Adrenal gland (tissue), 12 donors: Measurements from ENCODE around the gene TMEM141. TPM values are rescaled to one million over a fixed set of nuclear protein-coding genes. Genes with fewer than 3 reads are reported as not detected.
"Not testable (repeated sequence)": the region's sequence is repeated elsewhere in the genome, so short reads cannot be mapped to it uniquely, and the experiment has no call there.

Experiments used
- DNase-seq, 7 donors: peaks; one replicate each; pipeline ENCODE4 v3.0.0-alpha.2; 2019 to 2020
- H3K27ac ChIP-seq, 5 donors: fragments of 200-600 bp; sonication (generic) in 4 of 5; 1 replicate in 3 of 5; 2 replicates in 2 of 5; pipeline versions ENCODE4 v1.5.1 to v1.8.0; 2016 to 2020; ENCODE audit warnings: mild to moderate bottlenecking in 1 of 5
- H3K27me3 ChIP-seq: fragments of 200-600 bp; 2 replicates; pipeline ENCODE4 v1.8.0; 2021
- H3K36me3 ChIP-seq, 2 donors: fragments of 200-600 bp; replicated peaks in 1 of 2; 1 replicate in 1 of 2; 2 replicates in 1 of 2; pipeline versions ENCODE4 v1.5.1 to v1.8.0; 2018 to 2022
- H3K4me1 ChIP-seq, 2 donors: fragments of 200-600 bp; replicated peaks in 1 of 2; 1 replicate in 1 of 2; 2 replicates in 1 of 2; pipeline versions ENCODE4 v1.5.1 to v1.8.0; 2018 to 2021
- H3K4me3 ChIP-seq, 4 donors: fragments of 200-600 bp; sonication (generic) in 3 of 4; one replicate each; pipeline ENCODE4 v1.5.1; 2016 to 2018
- H3K9me3 ChIP-seq, 3 donors: fragments of 200-600 bp; sonication (generic) in 1 of 3; replicated peaks in 1 of 3; 1 replicate in 2 of 3; 2 replicates in 1 of 3; pipeline versions ENCODE4 v1.5.1 to v1.8.0; 2016 to 2021
- POLR2A ChIP-seq, 2 donors: fragments of 450-650 bp; IDR thresholded peaks; one replicate each; pipeline ENCODE4 v1.6.1; 2017; ENCODE audit warnings: antibody characterized with exemption in 2 of 2, mild to moderate bottlenecking in 2 of 2, moderate library complexity in 1 of 2
- WGBS, 4 donors: extraction: QIAGEN DNeasy Blood & Tissue Kit in 2 of 4; methylation state at CpG; one replicate each; pipeline versions ENCODE4 v1.1.5 to v1.1.7; 2013 to 2017; 5-methylcytosine and 5-hydroxymethylcytosine counted together
- intact Hi-C, 2 donors: fragments of 100-400 bp; cut with DNase I; formaldehyde crosslinking; loops; one replicate each; pipeline versions ENCODE4 v1.14.1 to v1.15.0; 2022 to 2023
- polyA plus RNA-seq, 3 donors: library from polyadenylated mRNA; stranded (reverse); fragments of 200-250 nt in 2 of 3; fragments of 350-450 nt in 1 of 3; fragmentation: Illumina TruSeq in 1 of 3; extraction: RNeasy Lipid Tissue Mini Kit (QIAGEN cat#74804) in 1 of 3; gene quantifications; one replicate each; pipeline ENCODE4 v1.2.3, GENCODE V29; 2013 to 2014
- total RNA-seq, 9 donors: library from RNA; depleted of rRNA in 4 of 9; stranded (reverse); fragments of >200 nt in 4 of 9; fragments of 120-200 nt in 1 of 9; fragmentation: NEBNext Ultra II Directional in 1 of 9; extraction: Animal tissue kit (Norgen Biotek cat#: 25700) in 1 of 9; gene quantifications; one replicate each; pipeline versions ENCODE4 v1.1.0 to v1.2.4, GENCODE V29; 2013 to 2023
- TF ChIP-seq, protein P1 (sequence below), 6 experiments: fragments of 450-650 bp in 4 of 6; fragments of 200-600 bp in 2 of 6; sonication (generic) in 1 of 6; IDR thresholded peaks; 1 replicate in 5 of 6; 2 replicates in 1 of 6; pipeline versions ENCODE4 v1.5.1 to v1.8.0; 2016 to 2021; ENCODE audit warnings: antibody characterized with exemption in 6 of 6, mild to moderate bottlenecking in 2 of 6, moderate library complexity in 1 of 6
- donor health status: healthy with polysubstance abuse.
- donor health status: Bipolar disorder and iron deficiency.
- donor health status: DM: yes; HTN: yes; CAD: no.
- donor health status: DM: no; HTN: no; CAD: no.
- donor health status: DM: no; HTN: no; CAD: no.
- donor health status: DM: yes; HTN: yes; CAD: no.

The TMEM141 gene
- total and polyA plus RNA-seq, 12 donors = 31.3 to 94.8 (median 58.9) TPM

DNA sequence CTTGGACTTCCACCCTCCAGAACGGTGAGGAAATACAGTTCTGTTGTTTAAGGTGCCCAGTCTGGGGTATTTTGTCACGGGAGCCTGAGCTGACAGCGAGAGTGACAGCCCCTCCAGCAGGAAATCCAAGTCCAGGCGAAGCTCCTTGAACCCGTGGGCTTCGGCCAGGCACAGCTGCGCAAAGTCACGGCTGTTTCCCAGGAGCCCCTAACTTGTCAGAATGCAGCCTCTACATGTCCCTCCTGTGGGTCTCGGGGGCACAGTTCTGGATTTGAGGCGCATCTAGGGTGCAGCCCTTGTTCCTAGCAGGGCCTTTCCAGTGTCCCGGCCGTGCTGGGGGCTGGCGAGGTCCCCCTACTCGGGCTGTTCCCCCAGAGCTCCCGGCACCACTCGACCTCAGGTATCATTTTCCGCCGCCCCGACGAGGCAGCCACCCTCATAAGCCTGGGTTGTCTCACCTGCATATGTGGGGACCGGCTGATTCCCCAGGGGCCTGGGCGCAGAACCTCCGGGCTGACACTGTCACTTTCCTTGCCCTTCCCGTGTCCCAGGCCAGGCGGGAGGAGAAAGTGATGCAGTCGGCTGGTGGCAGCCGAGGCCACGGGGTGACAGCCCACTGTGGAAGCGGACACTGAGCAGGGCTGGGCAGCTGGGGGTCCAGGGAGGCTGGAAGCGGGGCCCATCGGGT, 37.6 kb upstream of the TMEM141 start:
- WGBS, 4 donors = 87 to 92% (median 89%) methylated on average over 3 to 31 of the region's 31 CpGs
- peaks cover 5 to 8% of the 10 kb centered on the region in 2 donors for H3K4me1 ChIP-seq
- H3K27ac ChIP-seq = no peak overlapping the region
- TF ChIP-seq POLR2A (IDR thresholded peaks at IDR 0.05) = no peak
- no peak for DNase-seq
- no peaks in the 10 kb centered on the region for H3K36me3 ChIP-seq
- no peak overlapping the region for H3K4me3 ChIP-seq
- no peaks in the 10 kb centered on the region for H3K9me3 ChIP-seq
- intact Hi-C loops = no loop called here
- no peaks in the 10 kb centered on the region for H3K27me3 ChIP-seq

DNA sequence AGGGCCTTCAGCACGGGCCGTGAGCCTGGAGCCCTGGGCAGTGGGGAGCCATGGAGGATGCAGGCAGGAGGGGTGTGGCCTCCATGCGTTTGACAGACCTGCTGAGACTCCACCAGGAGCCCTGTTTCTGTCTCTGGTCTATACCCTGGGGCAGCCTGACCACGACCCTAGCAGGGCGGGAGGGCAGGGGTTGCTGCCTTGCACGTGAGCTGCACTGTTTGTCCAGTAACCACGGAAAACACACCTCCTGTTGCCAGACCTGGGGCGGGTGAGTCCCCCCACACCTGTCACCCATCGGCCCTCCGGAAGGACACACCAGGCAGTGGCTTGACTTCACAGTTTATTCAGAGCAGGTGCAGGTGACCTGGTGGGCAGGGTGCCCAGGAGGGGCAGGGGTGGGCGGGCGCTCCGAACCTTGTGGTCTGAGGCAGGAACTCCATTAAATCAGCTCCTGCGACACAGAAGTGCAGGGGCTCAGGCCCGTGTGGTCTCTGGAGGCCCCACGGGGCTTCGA, 37.0 kb upstream of the TMEM141 start:
- 71 to 80% (median 76%) methylated on average over 10 to 17 of the region's 17 CpGs for WGBS, 4 donors
- H3K9me3 ChIP-seq = no peaks in the 10 kb centered on the region
- no peak for DNase-seq
- no peak overlapping the region for H3K27ac ChIP-seq
- H3K4me3 ChIP-seq = no peak overlapping the region
- TF ChIP-seq, protein P1, sequence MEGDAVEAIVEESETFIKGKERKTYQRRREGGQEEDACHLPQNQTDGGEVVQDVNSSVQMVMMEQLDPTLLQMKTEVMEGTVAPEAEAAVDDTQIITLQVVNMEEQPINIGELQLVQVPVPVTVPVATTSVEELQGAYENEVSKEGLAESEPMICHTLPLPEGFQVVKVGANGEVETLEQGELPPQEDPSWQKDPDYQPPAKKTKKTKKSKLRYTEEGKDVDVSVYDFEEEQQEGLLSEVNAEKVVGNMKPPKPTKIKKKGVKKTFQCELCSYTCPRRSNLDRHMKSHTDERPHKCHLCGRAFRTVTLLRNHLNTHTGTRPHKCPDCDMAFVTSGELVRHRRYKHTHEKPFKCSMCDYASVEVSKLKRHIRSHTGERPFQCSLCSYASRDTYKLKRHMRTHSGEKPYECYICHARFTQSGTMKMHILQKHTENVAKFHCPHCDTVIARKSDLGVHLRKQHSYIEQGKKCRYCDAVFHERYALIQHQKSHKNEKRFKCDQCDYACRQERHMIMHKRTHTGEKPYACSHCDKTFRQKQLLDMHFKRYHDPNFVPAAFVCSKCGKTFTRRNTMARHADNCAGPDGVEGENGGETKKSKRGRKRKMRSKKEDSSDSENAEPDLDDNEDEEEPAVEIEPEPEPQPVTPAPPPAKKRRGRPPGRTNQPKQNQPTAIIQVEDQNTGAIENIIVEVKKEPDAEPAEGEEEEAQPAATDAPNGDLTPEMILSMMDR (IDR thresholded peaks at IDR 0.05) = no peak
- TF ChIP-seq POLR2A (IDR thresholded peaks at IDR 0.05) = no peak
- H3K27me3 ChIP-seq = no peaks in the 10 kb centered on the region
- intact Hi-C loops = no loop called here
- no peaks in the 10 kb centered on the region for H3K36me3 ChIP-seq
- peaks cover 1 to 2% of the 10 kb centered on the region in 2 donors for H3K4me1 ChIP-seq

DNA sequence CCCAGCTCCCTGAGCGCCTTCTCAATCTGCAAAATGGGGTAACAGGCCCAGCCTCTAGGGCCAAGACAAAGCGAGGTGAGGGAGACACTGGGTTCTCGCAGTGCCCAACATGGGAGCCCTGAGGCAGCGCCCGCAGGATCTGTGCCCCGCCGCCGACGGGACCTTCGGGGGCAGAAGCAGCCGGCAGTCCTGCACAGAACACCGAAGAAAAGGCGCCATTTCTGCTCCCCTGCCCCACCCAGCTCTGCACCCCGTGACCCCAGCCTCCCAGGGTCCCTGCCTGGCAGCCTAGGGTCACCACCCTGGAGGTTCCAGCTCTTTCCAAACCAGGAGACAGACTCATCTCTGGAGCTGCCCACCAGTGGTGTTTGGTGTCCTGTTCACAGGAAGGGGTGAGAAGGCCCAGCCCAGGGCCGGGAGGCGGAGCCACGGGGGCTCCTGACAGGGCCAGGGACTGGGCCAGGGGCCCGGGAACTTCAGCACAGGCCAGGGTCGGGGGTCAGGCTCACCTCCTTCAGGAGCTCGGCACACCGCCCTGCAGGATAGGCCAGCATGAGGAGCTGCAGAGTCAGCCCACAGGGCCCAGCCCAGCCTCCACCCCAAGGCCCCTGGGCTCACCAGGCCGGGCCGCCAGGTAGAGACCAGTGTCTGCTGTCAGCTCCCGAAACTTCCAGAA, 36.4 kb upstream of the TMEM141 start:
- no peak overlapping the region for H3K27ac ChIP-seq
- DNase-seq = no peak
- no peaks in the 10 kb centered on the region for H3K36me3 ChIP-seq
- H3K4me1 ChIP-seq = no peaks in the 10 kb centered on the region
- 79 to 96% (median 86%) methylated on average over 7 to 24 of the region's 24 CpGs for WGBS, 4 donors
- no peaks in the 10 kb centered on the region for H3K27me3 ChIP-seq
- TF ChIP-seq, protein P1 (IDR thresholded peaks at IDR 0.05) = no peak
- TF ChIP-seq POLR2A (IDR thresholded peaks at IDR 0.05) = no peak
- intact Hi-C loops = no loop called here
- H3K4me3 ChIP-seq = no peak overlapping the region
- no peaks in the 10 kb centered on the region for H3K9me3 ChIP-seq

DNA sequence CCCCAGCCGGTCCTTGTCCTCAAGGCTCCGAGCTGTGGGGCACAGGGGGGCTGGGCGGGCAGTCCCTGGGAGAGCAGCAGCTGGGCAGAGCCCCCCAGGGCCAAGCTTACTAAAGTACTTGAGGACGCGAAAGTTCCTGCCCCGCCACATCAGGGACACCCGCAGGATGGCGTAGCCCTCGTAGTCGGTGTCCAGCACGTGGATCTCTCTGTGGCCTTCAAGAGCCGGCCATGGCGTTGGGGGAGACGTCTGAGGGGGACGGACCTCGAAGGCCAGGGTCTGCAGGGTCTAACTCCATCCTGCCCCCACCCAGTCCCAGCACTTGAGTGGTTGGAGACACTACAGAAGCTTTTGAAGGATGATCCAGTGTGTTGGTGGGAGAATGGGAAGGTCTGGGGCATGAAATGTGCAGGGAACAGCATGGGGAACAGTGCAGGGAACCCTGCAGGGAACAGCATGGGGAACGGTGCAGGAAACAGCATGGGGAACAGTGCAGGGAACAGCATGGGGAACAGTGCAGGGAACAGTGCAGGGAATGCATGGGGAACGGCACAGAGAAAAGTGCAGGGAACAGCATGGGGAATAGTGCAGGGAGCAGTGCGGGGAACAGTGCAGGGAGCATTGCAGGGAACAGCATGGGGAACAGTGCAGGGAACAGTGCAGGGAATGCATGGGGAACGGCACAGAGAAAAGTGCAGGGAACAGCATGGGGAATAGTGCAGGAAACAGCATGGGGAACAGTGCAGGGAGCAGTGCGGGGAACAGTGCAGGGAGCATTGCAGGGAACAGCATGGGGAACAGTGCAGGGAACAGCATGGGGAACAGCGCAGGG, 35.6 kb upstream of the TMEM141 start:
- H3K36me3 ChIP-seq, H3K27me3 ChIP-seq, H3K4me1 ChIP-seq, intact Hi-C loops, H3K4me3 ChIP-seq, DNase-seq, H3K9me3 ChIP-seq, H3K27ac ChIP-seq: not testable (repeated sequence)
- 79 to 92% (median 87%) methylated on average over 10 to 22 of the region's 22 CpGs for WGBS, 4 donors

DNA sequence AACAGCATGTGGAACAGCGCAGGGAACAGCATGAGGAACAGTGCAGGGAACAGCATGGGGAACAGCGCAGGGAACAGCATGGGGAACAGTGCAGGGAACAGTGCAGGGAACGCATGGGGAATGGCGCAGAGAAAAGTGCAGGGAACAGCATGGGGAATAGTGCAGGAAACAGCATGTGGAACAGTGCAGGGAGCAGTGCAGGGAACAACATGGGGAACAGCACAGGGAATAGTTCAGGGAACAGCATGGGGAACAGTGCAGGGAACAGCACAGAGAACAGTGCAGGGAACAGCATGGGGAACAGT, 35.1 kb upstream of the TMEM141 start:
- Histone ChIP-seq H3K4me1 (no peaks in the 10 kb centered on the region), H3K27ac (no peak overlapping the region), H3K27me3 (no peaks in the 10 kb centered on the region), H3K36me3 (no peaks in the 10 kb centered on the region), H3K4me3 (no peak overlapping the region), H3K9me3 (no peaks in the 10 kb centered on the region)
- no peak for DNase-seq
- TF ChIP-seq, protein P1 (IDR thresholded peaks at IDR 0.05) = no peak
- TF ChIP-seq POLR2A (IDR thresholded peaks at IDR 0.05) = no peak
- WGBS, 4 donors = 83 to 98% (median 91%) methylated on average over 4 of the region's 4 CpGs
- intact Hi-C loops = no loop called here
